Measurements from ENCODE around the gene ACSL4.

- TF ChIP-seq, protein P1, sequence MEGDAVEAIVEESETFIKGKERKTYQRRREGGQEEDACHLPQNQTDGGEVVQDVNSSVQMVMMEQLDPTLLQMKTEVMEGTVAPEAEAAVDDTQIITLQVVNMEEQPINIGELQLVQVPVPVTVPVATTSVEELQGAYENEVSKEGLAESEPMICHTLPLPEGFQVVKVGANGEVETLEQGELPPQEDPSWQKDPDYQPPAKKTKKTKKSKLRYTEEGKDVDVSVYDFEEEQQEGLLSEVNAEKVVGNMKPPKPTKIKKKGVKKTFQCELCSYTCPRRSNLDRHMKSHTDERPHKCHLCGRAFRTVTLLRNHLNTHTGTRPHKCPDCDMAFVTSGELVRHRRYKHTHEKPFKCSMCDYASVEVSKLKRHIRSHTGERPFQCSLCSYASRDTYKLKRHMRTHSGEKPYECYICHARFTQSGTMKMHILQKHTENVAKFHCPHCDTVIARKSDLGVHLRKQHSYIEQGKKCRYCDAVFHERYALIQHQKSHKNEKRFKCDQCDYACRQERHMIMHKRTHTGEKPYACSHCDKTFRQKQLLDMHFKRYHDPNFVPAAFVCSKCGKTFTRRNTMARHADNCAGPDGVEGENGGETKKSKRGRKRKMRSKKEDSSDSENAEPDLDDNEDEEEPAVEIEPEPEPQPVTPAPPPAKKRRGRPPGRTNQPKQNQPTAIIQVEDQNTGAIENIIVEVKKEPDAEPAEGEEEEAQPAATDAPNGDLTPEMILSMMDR (IDR thresholded peaks at IDR 0.05) = no peak
- TF ChIP-seq POLR2AphosphoS5 (IDR thresholded peaks at IDR 0.05) (no peak), POLR2A (IDR thresholded peaks at IDR 0.05) (no peak)
These were observed 48.9 kb downstream of the ACSL4 start for GRCh38 chrX:109684136-109684535.

Measured in prostate gland (tissue), 2 donors.